ENCODE results near the gene NFATC4.

Gene NFATC4

DNA sequence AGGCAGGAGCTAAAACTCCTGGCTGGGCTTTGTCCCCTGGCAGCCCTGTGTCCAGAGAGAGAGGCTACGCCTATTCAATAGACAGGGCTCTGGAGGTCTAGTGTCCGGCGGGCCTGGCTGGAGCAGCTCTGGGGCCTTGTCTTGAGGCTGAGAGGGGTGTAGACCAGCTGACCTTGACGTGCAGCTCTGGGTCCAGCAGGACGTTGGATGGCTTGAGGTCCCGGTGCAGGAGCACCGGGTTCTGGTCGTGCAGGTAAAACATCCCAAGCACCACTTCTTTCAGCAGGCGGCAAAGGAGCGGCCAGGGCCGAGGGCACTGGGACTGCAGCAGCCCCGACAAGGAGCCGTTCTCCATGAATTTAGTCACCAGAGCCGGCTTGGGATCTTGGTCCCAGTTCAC lies 29.1 kb upstream of the NFATC4 start:
- H3K4me3 ChIP-seq (ENCODE audit: low read length): no peak overlapping the region
- TF ChIP-seq, protein P1, sequence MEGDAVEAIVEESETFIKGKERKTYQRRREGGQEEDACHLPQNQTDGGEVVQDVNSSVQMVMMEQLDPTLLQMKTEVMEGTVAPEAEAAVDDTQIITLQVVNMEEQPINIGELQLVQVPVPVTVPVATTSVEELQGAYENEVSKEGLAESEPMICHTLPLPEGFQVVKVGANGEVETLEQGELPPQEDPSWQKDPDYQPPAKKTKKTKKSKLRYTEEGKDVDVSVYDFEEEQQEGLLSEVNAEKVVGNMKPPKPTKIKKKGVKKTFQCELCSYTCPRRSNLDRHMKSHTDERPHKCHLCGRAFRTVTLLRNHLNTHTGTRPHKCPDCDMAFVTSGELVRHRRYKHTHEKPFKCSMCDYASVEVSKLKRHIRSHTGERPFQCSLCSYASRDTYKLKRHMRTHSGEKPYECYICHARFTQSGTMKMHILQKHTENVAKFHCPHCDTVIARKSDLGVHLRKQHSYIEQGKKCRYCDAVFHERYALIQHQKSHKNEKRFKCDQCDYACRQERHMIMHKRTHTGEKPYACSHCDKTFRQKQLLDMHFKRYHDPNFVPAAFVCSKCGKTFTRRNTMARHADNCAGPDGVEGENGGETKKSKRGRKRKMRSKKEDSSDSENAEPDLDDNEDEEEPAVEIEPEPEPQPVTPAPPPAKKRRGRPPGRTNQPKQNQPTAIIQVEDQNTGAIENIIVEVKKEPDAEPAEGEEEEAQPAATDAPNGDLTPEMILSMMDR (IDR thresholded peaks at IDR 0.05; ENCODE audit: insufficient read depth, low read depth, low read length, missing control alignments): no peak
- DNase-seq (ENCODE audit: low read depth): no peak

DNA sequence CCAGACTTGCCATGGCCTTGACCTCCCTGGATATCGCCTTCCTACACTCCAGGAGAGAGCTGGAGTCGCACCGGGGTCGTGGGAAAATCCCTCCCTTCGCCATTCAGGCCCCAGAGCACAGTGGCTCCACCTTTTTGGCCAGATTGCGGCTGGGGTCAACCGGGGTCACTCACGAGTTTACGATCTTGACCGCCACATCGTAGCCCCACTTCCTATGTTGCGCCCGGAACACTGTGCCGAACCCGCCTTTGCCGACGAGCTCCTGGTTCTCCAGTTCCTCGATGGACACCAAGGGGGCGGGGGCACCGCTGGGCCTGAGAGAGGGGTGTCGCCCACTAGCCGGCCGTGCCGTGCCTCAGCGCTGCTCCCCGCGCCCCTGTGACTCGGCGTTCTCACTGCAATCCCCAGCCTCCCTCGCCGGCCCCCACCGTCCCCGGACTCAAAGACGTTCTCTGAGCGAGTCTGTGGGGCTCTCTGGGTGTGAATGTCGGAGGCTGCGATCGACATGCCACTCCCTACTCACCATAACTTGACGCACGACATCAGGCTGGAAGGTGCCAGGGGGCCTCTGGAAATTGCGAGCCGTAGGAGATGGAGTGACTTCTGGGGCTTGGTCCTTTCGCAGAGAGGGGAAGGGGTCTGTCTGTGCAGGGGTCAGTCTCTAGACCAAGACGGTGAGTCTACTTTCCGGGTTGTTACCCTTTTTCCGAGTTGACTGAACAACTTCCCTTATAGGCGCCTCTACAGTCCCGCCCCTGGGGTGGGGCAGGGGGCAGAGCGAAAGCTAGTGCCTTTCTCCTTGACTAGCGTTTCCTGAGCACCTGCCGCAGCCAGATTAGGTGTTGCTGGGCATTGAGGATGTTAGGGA lies 28.5 kb upstream of the NFATC4 start, which contains the start of gene RIPK3:
RIPK3 (minus strand) TSS at position 708 of the 868 bp plus-strand sequence; CDS start at position 543, 165 bp downstream.
- peak within 1 kb of the TSS; percentile 73 for H3K4me3 ChIP-seq (ENCODE audit: low read length)
- TF ChIP-seq, protein P1 (IDR thresholded peaks at IDR 0.05; ENCODE audit: insufficient read depth, low read depth, low read length, missing control alignments): no peak
- peak; percentile 53 for DNase-seq (ENCODE audit: low read depth)

DNA sequence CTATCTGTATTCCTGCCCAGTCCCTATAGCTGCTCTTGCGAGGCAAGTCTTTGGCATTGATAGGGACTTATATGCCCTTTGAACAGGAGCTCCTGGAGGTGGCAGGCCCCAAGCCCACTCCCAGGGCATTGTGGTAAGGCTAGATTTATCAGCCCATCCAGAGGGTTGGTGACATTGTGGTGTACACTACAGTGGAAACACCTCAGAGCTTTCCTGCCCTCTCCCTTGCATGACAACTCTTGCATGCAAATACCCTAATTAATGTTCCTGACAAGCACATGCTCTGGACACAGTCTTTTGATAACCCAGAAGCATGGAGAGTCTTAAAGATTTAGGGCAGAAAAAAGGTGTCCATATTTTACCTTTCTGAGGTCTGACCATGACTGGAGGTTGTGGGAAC lies 27.4 kb upstream of the NFATC4 start:
- TF ChIP-seq, protein P1 (IDR thresholded peaks at IDR 0.05; ENCODE audit: insufficient read depth, low read depth, low read length, missing control alignments): no peak
- DNase-seq (ENCODE audit: low read depth): no peak
- no peak overlapping the region for H3K4me3 ChIP-seq (ENCODE audit: low read length)

DNA sequence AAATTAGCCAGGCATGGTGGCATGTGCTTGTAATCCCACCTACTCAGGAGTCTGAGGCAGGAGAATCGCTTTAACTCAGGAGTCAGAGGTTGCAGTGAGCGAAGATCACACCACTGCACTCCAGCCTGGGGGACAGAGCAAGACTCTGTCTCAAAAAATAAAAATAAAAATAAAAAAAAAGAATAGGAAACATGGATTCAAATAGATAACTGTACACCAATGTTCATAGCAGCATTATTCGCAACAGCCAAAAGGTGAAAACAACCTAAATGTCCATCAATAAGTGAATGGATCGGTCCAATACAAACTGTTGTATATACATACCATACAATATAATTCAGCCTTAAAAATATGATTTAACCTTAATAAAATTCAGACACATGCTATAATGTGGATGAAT lies 25.1 kb upstream of the NFATC4 start:
- no peak overlapping the region for H3K4me3 ChIP-seq (ENCODE audit: low read length)
- TF ChIP-seq, protein P1 (IDR thresholded peaks at IDR 0.05; ENCODE audit: insufficient read depth, low read depth, low read length, missing control alignments): no peak
- no peak for DNase-seq (ENCODE audit: low read depth)

DNA sequence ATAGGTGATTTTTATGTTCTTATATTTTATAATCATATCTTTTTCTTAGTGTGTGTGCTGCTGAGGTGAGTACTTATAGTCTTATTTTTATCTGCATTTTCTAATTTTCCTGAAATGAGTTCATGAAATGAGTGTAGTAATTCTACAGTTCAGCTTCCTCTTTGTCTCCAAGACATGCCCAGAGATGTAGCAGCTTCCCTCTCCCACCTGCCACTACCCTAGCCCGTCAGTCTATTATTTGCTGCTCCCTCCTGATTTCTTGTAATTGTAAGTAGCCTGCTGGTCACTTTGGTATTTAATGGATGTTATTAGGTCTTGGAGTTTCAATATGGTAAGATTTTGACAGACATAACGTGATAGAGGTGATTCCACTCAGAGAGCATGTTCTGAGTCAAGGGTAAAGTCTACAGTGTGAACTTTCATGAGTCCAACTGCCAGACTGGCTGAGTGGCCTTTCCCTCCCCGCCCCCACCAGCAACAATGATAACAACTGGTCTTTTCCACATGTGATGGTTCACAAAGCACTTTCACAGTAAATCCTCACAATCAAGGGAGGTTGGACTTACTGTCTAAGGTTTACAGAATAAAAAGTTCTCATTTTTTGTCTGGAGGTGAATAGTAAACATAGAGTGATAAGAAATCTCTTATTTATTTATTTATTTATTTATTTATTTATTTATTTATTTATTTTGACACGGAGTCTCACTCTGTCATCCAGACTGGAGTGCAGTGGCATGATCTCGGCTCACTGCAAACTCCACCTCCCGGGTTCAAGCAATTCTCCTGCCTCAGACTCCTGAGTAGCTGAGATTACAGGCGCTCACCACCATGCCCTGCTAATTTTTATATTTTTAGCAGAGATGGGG lies 24.0 kb upstream of the NFATC4 start:
- no peak for DNase-seq (ENCODE audit: low read depth)
- TF ChIP-seq, protein P1 (IDR thresholded peaks at IDR 0.05; ENCODE audit: insufficient read depth, low read depth, low read length, missing control alignments): no peak

DNA sequence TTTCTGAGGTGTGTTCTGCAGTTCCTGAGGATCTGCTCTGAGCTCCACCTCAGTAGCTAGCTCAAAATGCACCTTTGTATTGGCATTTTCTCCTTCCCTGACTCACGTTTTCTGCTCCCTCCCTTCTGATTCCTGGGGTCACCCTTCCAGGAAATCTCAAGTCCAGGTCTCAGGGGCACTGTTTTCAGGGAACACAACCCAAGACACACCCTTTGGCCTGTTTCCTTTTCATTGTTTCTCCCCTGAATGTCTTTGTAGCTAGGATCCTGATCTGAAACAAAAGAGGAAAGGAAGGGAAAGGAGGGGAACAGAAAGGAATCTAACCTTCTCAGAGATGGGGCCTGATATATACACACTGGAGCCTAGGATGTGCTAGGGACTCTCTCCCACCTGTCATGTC lies 20.9 kb upstream of the NFATC4 start:
- TF ChIP-seq, protein P1 (IDR thresholded peaks at IDR 0.05; ENCODE audit: insufficient read depth, low read depth, low read length, missing control alignments): no peak

More for the DNA sequence above, 24.0 kb upstream of the NFATC4 start:
- H3K4me3 ChIP-seq (ENCODE audit: low read length): no peak overlapping the region

More for the DNA sequence above, 20.9 kb upstream of the NFATC4 start:
- DNase-seq (ENCODE audit: low read depth): no peak
- H3K4me3 ChIP-seq (ENCODE audit: low read length): no peak overlapping the region
